ENCODE measurements around the gene XCL1. TPM values are rescaled to one million over a fixed set of nuclear protein-coding genes. Genes with fewer than 3 reads are reported as not detected.

The XCL1 gene, protein sequence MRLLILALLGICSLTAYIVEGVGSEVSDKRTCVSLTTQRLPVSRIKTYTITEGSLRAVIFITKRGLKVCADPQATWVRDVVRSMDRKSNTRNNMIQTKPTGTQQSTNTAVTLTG
- total RNA-seq = not detected in 2 replicates

DNA sequence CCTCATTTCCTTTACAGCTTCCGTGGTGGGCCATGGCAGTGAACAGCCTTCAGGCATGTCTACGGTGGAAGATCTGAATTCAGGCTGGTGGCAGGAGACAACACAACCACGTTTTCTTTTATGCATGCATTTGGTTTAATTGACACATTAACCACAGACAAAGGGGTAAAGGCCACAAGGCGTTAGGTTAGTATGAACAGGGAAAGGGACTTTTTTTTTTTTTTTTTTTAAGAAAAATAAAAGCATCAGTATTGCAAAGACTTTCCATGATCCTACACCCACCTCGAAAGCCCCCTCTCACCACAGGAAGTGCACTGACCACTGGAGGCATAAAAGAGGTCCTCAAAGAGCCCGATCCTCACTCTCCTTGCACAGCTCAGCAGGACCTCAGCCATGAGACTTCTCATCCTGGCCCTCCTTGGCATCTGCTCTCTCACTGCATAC, at the start of gene XCL1:
XCL1 (plus strand) TSS at position 361 of the 444 bp plus-strand sequence; CDS start at position 394, 33 bp downstream.

DNA sequence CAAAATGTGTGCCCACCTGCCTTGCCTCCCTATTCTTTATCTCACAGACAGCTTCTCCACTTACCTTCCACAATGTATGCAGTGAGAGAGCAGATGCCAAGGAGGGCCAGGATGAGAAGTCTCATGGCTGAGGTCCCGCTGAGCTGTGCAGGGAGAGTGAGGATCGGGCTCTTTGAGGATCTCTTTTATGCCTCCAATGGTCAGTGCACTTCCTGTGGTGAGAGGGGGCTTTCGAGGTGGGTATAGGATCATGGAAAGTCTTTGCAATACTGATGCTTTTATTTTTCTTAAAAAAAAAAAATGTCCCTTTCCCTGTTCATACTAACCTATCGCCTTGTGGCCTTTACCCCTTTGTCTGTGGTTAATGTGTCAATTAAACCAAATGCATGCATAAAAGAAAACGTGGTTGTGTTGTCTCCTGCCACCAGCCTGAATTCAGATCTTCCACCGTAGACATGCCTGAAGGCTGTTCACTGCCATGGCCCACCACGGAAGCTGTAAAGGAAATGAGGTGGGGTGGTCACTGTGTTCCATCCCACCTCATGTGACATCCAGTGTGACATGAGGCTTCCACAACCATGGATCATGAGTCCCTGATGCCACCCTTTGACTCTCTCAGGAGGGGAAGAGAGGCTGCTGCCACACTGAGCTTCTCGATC, 32.4 kb upstream of the XCL1 start, which contains the start of gene XCL2:
XCL2 (minus strand) TSS at position 158 of the 659 bp plus-strand sequence; CDS start at position 125, 33 bp downstream.

Other genes starting within 250 kb of the XCL1 start
- gene XCL2, start 32.6 kb upstream of the XCL1 start, total RNA-seq = not detected in 2 replicates
- gene DPT, start 152.6 kb downstream of the XCL1 start, total RNA-seq = not detected in 2 replicates